Esophagus squamous epithelium (tissue), 5 donors: ENCODE results near the gene SAE1. TPM values are rescaled to one million over a fixed set of nuclear protein-coding genes. Genes with fewer than 3 reads are reported as not detected.

Experiments used
- DNase-seq: peaks from one replicate; lab custom pipeline; 2025; lab: John Stamatoyannopoulos, UW
- H3K27ac ChIP-seq, 4 donors: fragments of 200-600 bp; sonication (generic); one replicate each; pipeline ENCODE4 v1.5.1; 2016 to 2019; ENCODE audit warnings: mild to moderate bottlenecking in 1 of 4
- H3K27me3 ChIP-seq, 4 donors: fragments of 200-600 bp; sonication (generic); 1 replicate in 3 of 4; 2 replicates in 1 of 4; pipeline versions ENCODE4 v1.5.1 to v1.6.0; 2017 to 2021; ENCODE audit warnings: antibody characterized with exemption in 1 of 4
- H3K36me3 ChIP-seq, 3 donors: fragments of 200-600 bp; sonication (generic); one replicate each; pipeline ENCODE4 v1.5.1; 2016 to 2019
- H3K4me1 ChIP-seq, 3 donors: fragments of 200-600 bp; sonication (generic); one replicate each; pipeline ENCODE4 v1.5.1; 2017 to 2019
- H3K4me3 ChIP-seq, 4 donors: fragments of 200-600 bp; sonication (generic); 1 replicate in 3 of 4; 2 replicates in 1 of 4; pipeline ENCODE4 v1.5.1; 2016 to 2019; ENCODE audit warnings: mild to moderate bottlenecking in 2 of 4, moderate library complexity in 1 of 4
- H3K9me3 ChIP-seq, 3 donors: fragments of 200-600 bp; sonication (generic); one replicate each; pipeline ENCODE4 v1.5.1; 2016 to 2019
- CTCF ChIP-seq, 6 experiments: fragments of 450-650 bp in 4 of 6; fragments of 200-600 bp in 2 of 6; sonication (generic) in 2 of 6; IDR thresholded peaks; one replicate each; pipeline ENCODE4 v1.5.1; 2016 to 2019; ENCODE audit warnings: antibody characterized with exemption in 6 of 6, mild to moderate bottlenecking in 4 of 6, moderate library complexity in 4 of 6
- POLR2A ChIP-seq, 4 donors: fragments of 450-650 bp; IDR thresholded peaks; one replicate each; pipeline ENCODE4 v1.6.1; 2017; ENCODE audit warnings: antibody characterized with exemption in 4 of 4, mild to moderate bottlenecking in 4 of 4, moderate library complexity in 3 of 4
- WGBS, 2 donors: methylation state at CpG; one replicate each; pipeline ENCODE4 v1.1.5; 2018; 5-methylcytosine and 5-hydroxymethylcytosine counted together
- intact Hi-C: fragments of 100-400 bp; cut with DNase I; formaldehyde crosslinking; loops from one replicate; pipeline ENCODE4 v1.15.0; 2022
- total RNA-seq, 4 donors: library from RNA; depleted of rRNA; stranded (reverse); fragments of >200 nt; gene quantifications; one replicate each; pipeline ENCODE4 v1.1.0, GENCODE V29; 2016
- donor health status: DM: yes; HTN: yes; CAD: no.

The SAE1 gene
- total RNA-seq, 4 donors from 2014 or later = 31.8 to 73.5 (median 62.1) TPM

- H3K27me3 ChIP-seq = peaks cover 0 to 23% (median 0%) of the 10 kb centered on the region in 4 donors
- no peak overlapping the region for H3K27ac ChIP-seq
- peaks cover 29 to 44% (median 30%) of the 10 kb centered on the region in 3 donors for H3K4me1 ChIP-seq
- H3K9me3 ChIP-seq = no peaks in the 10 kb centered on the region
- no peak overlapping the region for H3K4me3 ChIP-seq
- WGBS, 2 donors = 74 to 82% methylated on average over 7 to 11 of the region's 12 CpGs
- TF ChIP-seq POLR2A (IDR thresholded peaks at IDR 0.05) = no peak
- no peak for TF ChIP-seq CTCF (IDR thresholded peaks at IDR 0.05)
- H3K36me3 ChIP-seq = no peaks in the 10 kb centered on the region
- no peak for DNase-seq
- intact Hi-C loops = no loop called here
Observed at GRCh38 chr19:47236072-47236675, 105.5 kb downstream of the SAE1 start.

- no peak for TF ChIP-seq POLR2A (IDR thresholded peaks at IDR 0.05)
- TF ChIP-seq CTCF (IDR thresholded peaks at IDR 0.05) = no peak
- DNase-seq = no peak
- no peaks in the 10 kb centered on the region for H3K9me3 ChIP-seq
- intact Hi-C loops = no loop called here
- WGBS, 2 donors = 21 to 22% methylated on average over 7 to 11 of the region's 16 CpGs
- no peaks in the 10 kb centered on the region for H3K36me3 ChIP-seq
- peaks cover 29 to 46% (median 31%) of the 10 kb centered on the region in 3 donors for H3K4me1 ChIP-seq
- peak overlapping the region in 2 of 4 donors; percentile 17 to 19 for H3K27ac ChIP-seq
- H3K27me3 ChIP-seq = peaks cover 0 to 28% (median 0%) of the 10 kb centered on the region in 4 donors
- peak overlapping the region; percentile 7 to 62 (median 30) for H3K4me3 ChIP-seq
Observed at GRCh38 chr19:47239152-47239551, 108.5 kb downstream of the SAE1 start.

GRCh38 chr19:47239610-47240296 is 109.1 kb downstream of the SAE1 start:
- Histone ChIP-seq H3K27me3 (peaks cover 0 to 31% (median 0%) of the 10 kb centered on the region in 4 donors), H3K27ac (peak overlapping the region in 2 of 4 donors; percentile 17 to 19), H3K4me1 (peaks cover 33 to 52% (median 35%) of the 10 kb centered on the region in 3 donors), H3K4me3 (peak overlapping the region; percentile 7 to 62 (median 30)), H3K9me3 (no peaks in the 10 kb centered on the region), H3K36me3 (no peaks in the 10 kb centered on the region)
- WGBS, 2 donors = 0 to 22% methylated on average over 2 to 9 of the region's 62 CpGs
- no peak for TF ChIP-seq POLR2A (IDR thresholded peaks at IDR 0.05)
- no peak for TF ChIP-seq CTCF (IDR thresholded peaks at IDR 0.05)
- no peak for DNase-seq
- intact Hi-C loops = loop anchor here (5.0 kb wide), 1 partner anchor 87 kb away; no protein-coding TSS in a partner anchor

- H3K36me3 ChIP-seq = no peaks in the 10 kb centered on the region
- no peak overlapping the region for H3K27ac ChIP-seq
- no peak for TF ChIP-seq CTCF (IDR thresholded peaks at IDR 0.05)
- H3K4me1 ChIP-seq = peaks cover 33 to 53% (median 35%) of the 10 kb centered on the region in 3 donors
- DNase-seq = no peak
- H3K27me3 ChIP-seq = peaks cover 0 to 35% (median 0%) of the 10 kb centered on the region in 4 donors
- no peak overlapping the region for H3K4me3 ChIP-seq
- intact Hi-C loops = loop anchor here (5.0 kb wide), 1 partner anchor 88 kb away; no protein-coding TSS in a partner anchor
- H3K9me3 ChIP-seq = no peaks in the 10 kb centered on the region
- 60% methylated on average over 1 of the region's 6 CpGs; no CpG with 5 or more reads in 1 of the 2 donors for WGBS, 2 donors
Observed at GRCh38 chr19:47240556-47240955, 109.9 kb downstream of the SAE1 start.
